ENCODE measurements around the gene CAPN2. TPM values are rescaled to one million over a fixed set of nuclear protein-coding genes. Genes with fewer than 3 reads are reported as not detected.

CAPN2 gene
- total RNA-seq, 4 donors from 2014 or later: 193 to 505 (median 387) TPM

DNA sequence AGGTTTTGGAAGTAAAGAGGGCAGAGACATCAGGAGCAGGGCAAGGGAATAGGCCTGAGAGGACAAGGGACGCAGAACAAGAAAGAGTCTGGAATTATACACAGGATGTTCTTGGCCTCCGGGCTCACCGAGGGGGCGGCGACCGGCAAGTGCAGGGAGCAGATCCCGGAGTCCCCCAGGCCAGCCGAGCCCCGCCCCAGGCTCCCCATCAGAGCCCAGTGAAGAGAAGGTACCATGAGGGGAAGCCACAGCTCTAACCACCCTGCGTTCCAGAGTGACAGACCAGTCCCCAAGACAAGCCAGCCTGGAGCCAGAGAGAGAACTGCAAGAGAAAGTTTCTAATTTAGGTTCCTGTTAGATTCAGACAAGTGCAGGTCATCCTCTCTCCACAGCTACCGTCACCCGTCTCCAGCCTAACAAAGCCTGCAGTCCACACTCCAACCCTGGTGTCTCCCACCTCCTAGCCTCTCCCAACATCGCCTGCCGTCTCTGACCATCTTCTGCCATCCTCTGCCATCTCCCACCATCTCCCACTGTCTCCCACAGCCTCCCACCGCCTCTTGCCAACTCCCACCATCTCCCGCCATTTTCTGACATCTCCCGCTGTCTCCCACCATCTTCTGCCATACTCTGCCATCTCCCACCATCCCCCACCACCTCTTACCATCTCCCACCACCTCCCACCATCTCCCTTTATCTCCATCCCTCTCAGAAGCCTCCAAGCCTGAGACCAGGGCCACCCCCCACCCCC lies 42.5 kb downstream of the CAPN2 start:
- 89 to 93% methylated on average over 14 to 15 of the region's 17 CpGs for WGBS, 2 donors (ENCODE audit: low coverage in 1 of 2)
- H3K36me3 ChIP-seq: peaks cover 0 to 69% (median 32%) of the 10 kb centered on the region in 4 donors
- H3K27ac ChIP-seq: no peak overlapping the region
- H3K9me3 ChIP-seq: no peaks in the 10 kb centered on the region
- no peak for DNase-seq
- TF ChIP-seq, protein P1, sequence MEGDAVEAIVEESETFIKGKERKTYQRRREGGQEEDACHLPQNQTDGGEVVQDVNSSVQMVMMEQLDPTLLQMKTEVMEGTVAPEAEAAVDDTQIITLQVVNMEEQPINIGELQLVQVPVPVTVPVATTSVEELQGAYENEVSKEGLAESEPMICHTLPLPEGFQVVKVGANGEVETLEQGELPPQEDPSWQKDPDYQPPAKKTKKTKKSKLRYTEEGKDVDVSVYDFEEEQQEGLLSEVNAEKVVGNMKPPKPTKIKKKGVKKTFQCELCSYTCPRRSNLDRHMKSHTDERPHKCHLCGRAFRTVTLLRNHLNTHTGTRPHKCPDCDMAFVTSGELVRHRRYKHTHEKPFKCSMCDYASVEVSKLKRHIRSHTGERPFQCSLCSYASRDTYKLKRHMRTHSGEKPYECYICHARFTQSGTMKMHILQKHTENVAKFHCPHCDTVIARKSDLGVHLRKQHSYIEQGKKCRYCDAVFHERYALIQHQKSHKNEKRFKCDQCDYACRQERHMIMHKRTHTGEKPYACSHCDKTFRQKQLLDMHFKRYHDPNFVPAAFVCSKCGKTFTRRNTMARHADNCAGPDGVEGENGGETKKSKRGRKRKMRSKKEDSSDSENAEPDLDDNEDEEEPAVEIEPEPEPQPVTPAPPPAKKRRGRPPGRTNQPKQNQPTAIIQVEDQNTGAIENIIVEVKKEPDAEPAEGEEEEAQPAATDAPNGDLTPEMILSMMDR (IDR thresholded peaks at IDR 0.05): no peak
- no peak for TF ChIP-seq EP300 (IDR thresholded peaks at IDR 0.05; ENCODE audit: low read depth)
- TF ChIP-seq POLR2A (IDR thresholded peaks at IDR 0.05): no peak
- TF ChIP-seq POLR2AphosphoS5 (IDR thresholded peaks at IDR 0.05): no peak
- no peak overlapping the region for H3K4me3 ChIP-seq
- H3K4me1 ChIP-seq: no peaks in the 10 kb centered on the region
- no peaks in the 10 kb centered on the region for H3K27me3 ChIP-seq
- in situ Hi-C loops (cut with MboI; ENCODE audit: low pct_ligation_motif_present in 1 of 4, low pct_unique_long_range_greater_than_20kb in 1 of 4, low sequenced_read_pairs in 3 of 4) (loop anchor here in 3 of 4 donors (5.0 to 10.0 kb wide), 3 partner anchors 48 to 58 kb away; no protein-coding TSS in a partner anchor), intact Hi-C loops (cut with DNase I; ENCODE audit: low total_unique reads) (no loop called here)

DNA sequence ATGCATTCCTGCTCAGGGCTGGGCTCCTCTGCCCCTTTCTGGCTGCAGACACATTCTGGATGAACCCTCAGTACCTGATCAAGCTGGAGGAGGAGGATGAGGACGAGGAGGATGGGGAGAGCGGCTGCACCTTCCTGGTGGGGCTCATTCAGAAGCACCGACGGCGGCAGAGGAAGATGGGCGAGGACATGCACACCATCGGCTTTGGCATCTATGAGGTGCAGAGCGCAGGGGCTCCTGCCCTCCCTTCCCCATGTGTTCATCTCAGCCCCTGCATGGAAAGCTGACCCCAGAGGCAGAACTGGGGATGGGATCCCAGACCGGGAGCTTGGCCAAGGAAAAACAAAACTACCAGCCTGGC lies 43.1 kb downstream of the CAPN2 start:
- in situ Hi-C loops (cut with MboI; ENCODE audit: low pct_ligation_motif_present in 1 of 4, low pct_unique_long_range_greater_than_20kb in 1 of 4, low sequenced_read_pairs in 3 of 4) (loop anchor here in 1 of 4 donors (10.0 kb wide), 1 partner anchor 51 kb away; no protein-coding TSS in a partner anchor), intact Hi-C loops (cut with DNase I; ENCODE audit: low total_unique reads) (no loop called here)

DNA sequence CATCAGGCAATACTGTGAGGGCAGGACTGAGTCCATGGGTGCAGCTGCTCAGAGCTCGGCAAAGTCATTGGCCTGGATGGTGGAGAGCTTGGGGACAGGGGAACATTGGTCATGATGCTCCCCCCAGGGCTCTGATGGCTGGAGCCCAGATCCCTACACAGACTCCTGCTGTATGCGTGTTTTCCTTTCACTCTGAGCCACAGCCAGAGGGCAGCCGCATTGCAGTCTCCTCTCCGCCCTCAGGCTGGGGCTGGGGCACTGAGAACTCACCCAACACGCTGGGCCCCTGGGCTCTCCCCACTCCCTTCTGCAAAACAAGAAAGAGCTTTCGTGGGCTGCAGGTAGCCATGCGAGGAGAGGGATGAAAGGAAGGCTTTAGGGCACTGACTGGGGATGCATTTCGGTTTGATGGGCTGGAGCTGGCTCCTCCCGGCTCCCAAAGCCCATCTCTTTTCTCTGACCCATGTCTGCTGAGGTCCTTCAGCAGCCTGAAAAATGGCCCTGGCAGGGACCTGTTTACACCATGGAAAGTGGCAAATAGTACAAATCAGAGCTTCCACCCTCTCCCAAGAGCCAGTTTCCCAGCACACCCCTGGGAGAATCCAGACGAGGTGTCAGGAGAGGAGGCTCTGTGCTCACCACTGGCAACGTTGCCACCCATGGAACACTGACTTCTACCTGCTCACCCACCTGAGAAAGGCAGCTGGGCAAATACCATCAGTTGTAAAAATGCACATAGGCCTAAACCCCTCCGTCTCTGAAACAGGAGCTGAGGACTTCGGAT lies 43.8 kb downstream of the CAPN2 start:
- H3K9me3 ChIP-seq: no peaks in the 10 kb centered on the region
- no peak overlapping the region for H3K27ac ChIP-seq
- no peak overlapping the region for H3K4me3 ChIP-seq
- peaks cover 0 to 62% (median 26%) of the 10 kb centered on the region in 4 donors for H3K36me3 ChIP-seq
- no peaks in the 10 kb centered on the region for H3K27me3 ChIP-seq
- WGBS, 2 donors (ENCODE audit: low coverage in 1 of 2): 83 to 100% methylated on average over 2 to 13 of the region's 13 CpGs
- DNase-seq: no peak
- TF ChIP-seq, protein P1 (IDR thresholded peaks at IDR 0.05): no peak
- no peak for TF ChIP-seq EP300 (IDR thresholded peaks at IDR 0.05; ENCODE audit: low read depth)
- in situ Hi-C loops (cut with MboI; ENCODE audit: low pct_ligation_motif_present in 1 of 4, low pct_unique_long_range_greater_than_20kb in 1 of 4, low sequenced_read_pairs in 3 of 4) (loop anchor here in 1 of 4 donors (10.0 kb wide), 1 partner anchor 51 kb away; no protein-coding TSS in a partner anchor), intact Hi-C loops (cut with DNase I; ENCODE audit: low total_unique reads) (no loop called here)
- H3K4me1 ChIP-seq: no peaks in the 10 kb centered on the region

More for the DNA sequence above, 43.1 kb downstream of the CAPN2 start:
- no peaks in the 10 kb centered on the region for H3K9me3 ChIP-seq
- no peaks in the 10 kb centered on the region for H3K4me1 ChIP-seq
- TF ChIP-seq POLR2AphosphoS5 (IDR thresholded peaks at IDR 0.05) (no peak), POLR2A (IDR thresholded peaks at IDR 0.05) (no peak), EP300 (IDR thresholded peaks at IDR 0.05; ENCODE audit: low read depth) (no peak)
- TF ChIP-seq, protein P1 (IDR thresholded peaks at IDR 0.05): no peak
- peaks cover 0 to 66% (median 30%) of the 10 kb centered on the region in 4 donors for H3K36me3 ChIP-seq
- 90 to 100% methylated on average over 2 to 9 of the region's 9 CpGs for WGBS, 2 donors (ENCODE audit: low coverage in 1 of 2)
- no peak overlapping the region for H3K4me3 ChIP-seq
- H3K27me3 ChIP-seq: no peaks in the 10 kb centered on the region
- H3K27ac ChIP-seq: no peak overlapping the region
- no peak for DNase-seq
